Coronary artery (tissue), 2 donors: ENCODE data around the gene ARF1.

Experiments used
- DNase-seq: peaks from one replicate; pipeline ENCODE4 v3.0.0-alpha.2; 2017; ENCODE audit warnings: low spot score
- H3K27ac ChIP-seq, 2 donors: fragments of 200-600 bp; sonication (generic); one replicate each; pipeline ENCODE4 v1.5.1; 2016 to 2019
- H3K4me3 ChIP-seq: fragments of 200-600 bp; sonication (generic); 2 replicates; pipeline ENCODE4 v1.5.1; 2016; ENCODE audit warnings: mild to moderate bottlenecking, moderate library complexity
- CTCF ChIP-seq: fragments of 200-600 bp; sonication (generic); IDR thresholded peaks from one replicate; pipeline ENCODE4 v1.5.1; 2019; ENCODE audit warnings: antibody characterized with exemption

ARF1 gene

GRCh38 chr1:228090613-228091081 is 8.1 kb downstream of the ARF1 start:
- Histone ChIP-seq H3K27ac (no peak overlapping the region), H3K4me3 (no peak overlapping the region)
- peak; percentile 62 for DNase-seq
- no peak for TF ChIP-seq CTCF

- DNase-seq, result no peak
- H3K27ac ChIP-seq, result no peak overlapping the region
- H3K4me3 ChIP-seq, result no peak overlapping the region
- TF ChIP-seq CTCF, result no peak
These were observed 8.6 kb downstream of the ARF1 start for GRCh38 chr1:228091084-228091483.

DNA sequence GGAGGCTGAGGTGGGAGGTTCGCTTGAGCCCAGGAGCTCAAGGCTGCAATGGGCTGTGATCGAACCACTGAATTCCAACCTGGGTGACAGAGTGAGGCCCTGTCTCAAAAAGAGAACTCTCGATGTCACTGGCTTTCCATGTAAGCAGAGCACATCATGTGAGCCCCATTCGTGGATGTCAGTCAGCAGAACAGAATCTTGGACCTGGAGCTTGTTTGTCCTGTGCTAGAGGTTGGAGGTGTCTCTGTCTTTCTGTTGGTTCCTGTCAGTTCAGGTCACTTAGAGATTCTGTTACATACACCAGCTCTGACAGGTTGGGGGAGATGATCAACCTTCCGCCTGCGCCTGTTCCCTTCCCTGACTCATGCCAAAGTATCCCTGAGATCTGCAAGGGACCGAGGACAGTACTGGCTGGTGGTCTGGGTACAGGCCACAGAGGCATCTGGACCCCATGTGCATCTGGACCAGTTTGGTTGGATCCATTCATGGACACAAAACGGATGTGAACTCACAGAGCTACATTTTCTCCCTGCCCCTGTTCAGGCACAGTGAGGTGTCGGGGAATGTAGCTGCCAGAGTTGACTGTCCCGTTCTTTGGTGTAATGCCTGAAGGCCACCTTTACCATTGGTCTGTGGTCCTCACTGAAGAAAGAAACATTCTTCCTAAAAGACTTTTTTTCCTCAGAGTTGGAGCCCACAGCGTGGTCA is 10.0 kb downstream of the ARF1 start:
- Histone ChIP-seq H3K4me3 (no peak overlapping the region), H3K27ac (no peak overlapping the region)
- no peak for DNase-seq
- TF ChIP-seq CTCF, result no peak

- no peak overlapping the region for H3K27ac ChIP-seq
- TF ChIP-seq CTCF, result no peak
- no peak overlapping the region for H3K4me3 ChIP-seq
- peak; percentile 5 for DNase-seq
These were observed 10.8 kb downstream of the ARF1 start for GRCh38 chr1:228093050-228093906.

DNA sequence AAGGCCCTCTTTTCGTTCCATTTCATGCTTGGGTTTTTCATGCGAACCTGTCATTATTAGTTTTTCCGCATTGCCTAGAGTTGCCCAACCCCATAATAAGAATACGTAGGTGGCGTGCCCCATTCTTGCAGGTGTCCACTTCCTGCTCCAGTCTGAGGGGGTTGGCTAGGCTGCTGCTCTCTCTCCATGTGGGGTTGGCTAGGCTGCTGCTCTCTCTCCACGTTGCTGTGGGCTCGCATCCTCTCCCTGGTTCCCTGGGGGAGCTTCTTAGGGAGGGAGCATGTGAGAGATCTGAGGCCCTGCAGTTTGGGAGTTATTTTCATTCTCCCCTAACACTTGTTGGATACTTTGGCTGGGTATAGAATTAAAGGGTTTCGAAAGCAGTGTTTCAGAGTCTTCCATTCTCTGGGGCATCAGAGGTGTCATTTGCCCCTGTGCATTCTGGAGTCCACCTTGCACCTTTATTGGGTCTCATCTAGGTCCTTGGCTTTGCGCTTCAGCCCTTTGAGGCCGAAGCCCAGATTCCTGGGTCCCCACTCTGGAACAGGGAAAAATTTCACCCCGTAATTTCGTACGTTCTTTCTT is 12.0 kb downstream of the ARF1 start:
- no peak for TF ChIP-seq CTCF
- peak; percentile 14 for DNase-seq
- Histone ChIP-seq H3K27ac (no peak overlapping the region), H3K4me3 (no peak overlapping the region)

GRCh38 chr1:228095161-228095560 is 12.7 kb downstream of the ARF1 start:
- H3K27ac ChIP-seq, result no peak overlapping the region

More at GRCh38 chr1:228095161-228095560, 12.7 kb downstream of the ARF1 start:
- peak; percentile 28 for DNase-seq
- no peak for TF ChIP-seq CTCF
- H3K4me3 ChIP-seq, result no peak overlapping the region
